Measurements from ENCODE around the gene C6orf15.

The C6orf15 gene

GRCh38 chr6:31103136-31103535 lies 9.2 kb downstream of the C6orf15 start:
- TF ChIP-seq CTCF (IDR thresholded peaks at IDR 0.05; ENCODE audit: control insufficient read depth, extremely low read depth, insufficient read depth): no peak
- H3K4me3 ChIP-seq (ENCODE audit: low read depth, low read length): no peak overlapping the region
- DNase-seq (ENCODE audit: low read depth): no peak

GRCh38 chr6:31098449-31098938 lies 13.9 kb downstream of the C6orf15 start:
- TF ChIP-seq CTCF (IDR thresholded peaks at IDR 0.05; ENCODE audit: control insufficient read depth, extremely low read depth, insufficient read depth): no peak
- DNase-seq (ENCODE audit: low read depth): no peak
- H3K4me3 ChIP-seq (ENCODE audit: low read depth, low read length): no peak overlapping the region

- TF ChIP-seq CTCF (IDR thresholded peaks at IDR 0.05; ENCODE audit: control insufficient read depth, extremely low read depth, insufficient read depth): no peak
- H3K4me3 ChIP-seq (ENCODE audit: low read depth, low read length): no peak overlapping the region
- DNase-seq (ENCODE audit: low read depth): no peak
Measured at GRCh38 chr6:31096656-31097055, 15.7 kb downstream of the C6orf15 start.

GRCh38 chr6:31096215-31096614 lies 16.2 kb downstream of the C6orf15 start:
- no peak overlapping the region for H3K4me3 ChIP-seq (ENCODE audit: low read depth, low read length)
- TF ChIP-seq CTCF (IDR thresholded peaks at IDR 0.05; ENCODE audit: control insufficient read depth, extremely low read depth, insufficient read depth): no peak
- no peak for DNase-seq (ENCODE audit: low read depth)

GRCh38 chr6:31094389-31094881 lies 17.9 kb downstream of the C6orf15 start:
- no peak for TF ChIP-seq CTCF (IDR thresholded peaks at IDR 0.05; ENCODE audit: control insufficient read depth, extremely low read depth, insufficient read depth)

GRCh38 chr6:31092769-31093505 lies 19.4 kb downstream of the C6orf15 start:
- H3K4me3 ChIP-seq (ENCODE audit: low read depth, low read length): no peak overlapping the region
- no peak for DNase-seq (ENCODE audit: low read depth)
- no peak for TF ChIP-seq CTCF (IDR thresholded peaks at IDR 0.05; ENCODE audit: control insufficient read depth, extremely low read depth, insufficient read depth)

More at GRCh38 chr6:31094389-31094881, 17.9 kb downstream of the C6orf15 start:
- H3K4me3 ChIP-seq (ENCODE audit: low read depth, low read length): no peak overlapping the region
- no peak for DNase-seq (ENCODE audit: low read depth)

All from LNCaP clone FGC (cell line).